ENCODE measurements around the gene CAMKK1. TPM values are rescaled to one million over a fixed set of nuclear protein-coding genes. Genes with fewer than 3 reads are reported as not detected.
A peak's percentile ranks its signal among the peaks of the same experiment; 100 is the strongest.

The CAMKK1 gene
- total RNA-seq, 1 donor from 2014 or later: 3.4 TPM

- FAIRE-seq: no peak
Observed at GRCh38 chr17:3897731-3898130, 4.9 kb upstream of the CAMKK1 start.

GRCh38 chr17:3896968-3897235, 4.0 kb upstream of the CAMKK1 start:
- FAIRE-seq (no peak), DNase-seq (ENCODE audit: low read depth) (no peak)
- TF ChIP-seq, protein P1, sequence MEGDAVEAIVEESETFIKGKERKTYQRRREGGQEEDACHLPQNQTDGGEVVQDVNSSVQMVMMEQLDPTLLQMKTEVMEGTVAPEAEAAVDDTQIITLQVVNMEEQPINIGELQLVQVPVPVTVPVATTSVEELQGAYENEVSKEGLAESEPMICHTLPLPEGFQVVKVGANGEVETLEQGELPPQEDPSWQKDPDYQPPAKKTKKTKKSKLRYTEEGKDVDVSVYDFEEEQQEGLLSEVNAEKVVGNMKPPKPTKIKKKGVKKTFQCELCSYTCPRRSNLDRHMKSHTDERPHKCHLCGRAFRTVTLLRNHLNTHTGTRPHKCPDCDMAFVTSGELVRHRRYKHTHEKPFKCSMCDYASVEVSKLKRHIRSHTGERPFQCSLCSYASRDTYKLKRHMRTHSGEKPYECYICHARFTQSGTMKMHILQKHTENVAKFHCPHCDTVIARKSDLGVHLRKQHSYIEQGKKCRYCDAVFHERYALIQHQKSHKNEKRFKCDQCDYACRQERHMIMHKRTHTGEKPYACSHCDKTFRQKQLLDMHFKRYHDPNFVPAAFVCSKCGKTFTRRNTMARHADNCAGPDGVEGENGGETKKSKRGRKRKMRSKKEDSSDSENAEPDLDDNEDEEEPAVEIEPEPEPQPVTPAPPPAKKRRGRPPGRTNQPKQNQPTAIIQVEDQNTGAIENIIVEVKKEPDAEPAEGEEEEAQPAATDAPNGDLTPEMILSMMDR (IDR thresholded peaks at IDR 0.05; ENCODE audit: insufficient read depth, low read length, severe bottlenecking): no peak
- H3K4me3 ChIP-seq (ENCODE audit: low read depth, low read length): no peak overlapping the region
- no peaks in the 10 kb centered on the region for H3K27me3 ChIP-seq (ENCODE audit: control insufficient read depth, insufficient read depth, low read length)
- H3K36me3 ChIP-seq (ENCODE audit: control insufficient read depth, insufficient read depth, low read length): no peaks in the 10 kb centered on the region

More at GRCh38 chr17:3897731-3898130, 4.9 kb upstream of the CAMKK1 start:
- H3K27me3 ChIP-seq (ENCODE audit: control insufficient read depth, insufficient read depth, low read length): no peaks in the 10 kb centered on the region
- DNase-seq (ENCODE audit: low read depth): no peak
- TF ChIP-seq, protein P1 (IDR thresholded peaks at IDR 0.05; ENCODE audit: insufficient read depth, low read length, severe bottlenecking): no peak
- no peak overlapping the region for H3K4me3 ChIP-seq (ENCODE audit: low read depth, low read length)
- no peaks in the 10 kb centered on the region for H3K36me3 ChIP-seq (ENCODE audit: control insufficient read depth, insufficient read depth, low read length)

DNA sequence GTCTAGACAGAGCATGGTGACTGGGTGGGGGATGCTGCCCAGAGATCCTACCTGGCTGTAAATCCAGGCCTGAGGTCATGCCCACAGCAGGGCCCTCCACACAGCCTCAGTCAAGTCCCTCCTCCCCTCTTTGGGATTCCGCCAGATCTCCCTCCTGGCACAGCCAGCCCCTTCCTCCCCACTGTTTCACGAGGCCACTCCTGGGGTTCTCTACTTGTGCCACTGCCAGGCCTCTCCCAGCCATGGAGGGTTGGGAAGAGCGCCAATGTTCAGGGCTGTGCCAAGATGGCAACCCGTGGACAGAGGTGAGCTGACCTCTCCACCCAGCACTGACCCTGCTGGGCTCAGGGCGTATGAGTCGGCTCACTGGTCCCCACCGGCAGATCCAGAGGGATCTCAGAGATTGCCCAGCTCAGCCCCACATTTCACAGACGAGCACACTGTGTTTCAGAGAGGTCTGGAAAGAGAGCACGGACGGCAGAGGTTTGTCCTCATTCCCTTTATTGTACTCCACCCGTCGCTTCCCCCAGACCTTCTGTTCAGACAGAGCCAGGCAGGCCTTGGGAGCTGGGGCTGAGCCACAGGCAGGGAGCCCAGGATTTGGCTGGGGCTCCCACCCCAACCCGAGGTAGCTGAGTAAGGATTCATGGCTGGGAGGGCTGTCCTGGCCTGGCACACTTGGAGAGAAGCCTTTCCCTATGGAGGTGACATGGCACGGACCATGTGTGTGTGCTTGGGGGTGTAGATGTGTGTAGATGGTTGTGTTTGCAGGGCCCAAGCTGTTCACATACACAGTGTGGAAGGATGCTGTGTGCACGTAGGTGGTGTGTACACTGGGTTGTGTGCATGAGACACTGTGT, 3.5 kb upstream of the CAMKK1 start:
- DNase-seq (ENCODE audit: low read depth) (no peak), FAIRE-seq (peak; percentile 95)
- TF ChIP-seq, protein P1 (IDR thresholded peaks at IDR 0.05; ENCODE audit: insufficient read depth, low read length, severe bottlenecking): no peak

DNA sequence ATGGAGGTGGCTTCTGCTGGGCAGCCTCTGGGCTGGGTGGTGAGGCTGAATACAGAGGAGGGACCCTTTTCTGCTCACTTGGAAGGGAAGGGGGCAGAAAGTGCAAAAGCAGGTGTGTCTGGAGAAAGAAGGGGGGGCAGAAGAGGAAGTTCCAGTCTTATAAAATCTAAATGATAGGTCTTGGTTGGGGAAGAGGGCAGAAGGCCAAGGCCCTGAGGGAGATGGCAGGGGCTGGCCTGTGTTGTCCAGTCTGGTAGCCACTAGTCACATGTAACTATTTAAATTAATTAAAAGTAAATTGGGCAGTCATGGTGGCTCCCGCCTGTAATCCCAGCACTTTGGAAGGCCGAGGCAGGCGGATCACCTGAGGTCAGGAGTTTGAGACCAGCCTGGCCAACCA, 2.5 kb upstream of the CAMKK1 start:
- Histone ChIP-seq H3K36me3 (ENCODE audit: control insufficient read depth, insufficient read depth, low read length) (no peaks in the 10 kb centered on the region), H3K27me3 (ENCODE audit: control insufficient read depth, insufficient read depth, low read length) (no peaks in the 10 kb centered on the region), H3K4me3 (ENCODE audit: low read depth, low read length) (no peak overlapping the region)
- DNase-seq (ENCODE audit: low read depth) (no peak), FAIRE-seq (no peak)
- TF ChIP-seq, protein P1 (IDR thresholded peaks at IDR 0.05; ENCODE audit: insufficient read depth, low read length, severe bottlenecking): no peak

More for the DNA sequence above, 3.5 kb upstream of the CAMKK1 start:
- no peaks in the 10 kb centered on the region for H3K27me3 ChIP-seq (ENCODE audit: control insufficient read depth, insufficient read depth, low read length)
- no peaks in the 10 kb centered on the region for H3K36me3 ChIP-seq (ENCODE audit: control insufficient read depth, insufficient read depth, low read length)
- H3K4me3 ChIP-seq (ENCODE audit: low read depth, low read length): no peak overlapping the region

- H3K27me3 ChIP-seq (ENCODE audit: control insufficient read depth, insufficient read depth, low read length): no peaks in the 10 kb centered on the region
- no peak overlapping the region for H3K4me3 ChIP-seq (ENCODE audit: low read depth, low read length)
- FAIRE-seq: peak; percentile 66
- H3K36me3 ChIP-seq (ENCODE audit: control insufficient read depth, insufficient read depth, low read length): no peaks in the 10 kb centered on the region
- TF ChIP-seq, protein P1 (IDR thresholded peaks at IDR 0.05; ENCODE audit: insufficient read depth, low read length, severe bottlenecking): no peak
- DNase-seq (ENCODE audit: low read depth): peak; percentile 74
Observed at GRCh38 chr17:3894911-3895343, 2.1 kb upstream of the CAMKK1 start.

DNA sequence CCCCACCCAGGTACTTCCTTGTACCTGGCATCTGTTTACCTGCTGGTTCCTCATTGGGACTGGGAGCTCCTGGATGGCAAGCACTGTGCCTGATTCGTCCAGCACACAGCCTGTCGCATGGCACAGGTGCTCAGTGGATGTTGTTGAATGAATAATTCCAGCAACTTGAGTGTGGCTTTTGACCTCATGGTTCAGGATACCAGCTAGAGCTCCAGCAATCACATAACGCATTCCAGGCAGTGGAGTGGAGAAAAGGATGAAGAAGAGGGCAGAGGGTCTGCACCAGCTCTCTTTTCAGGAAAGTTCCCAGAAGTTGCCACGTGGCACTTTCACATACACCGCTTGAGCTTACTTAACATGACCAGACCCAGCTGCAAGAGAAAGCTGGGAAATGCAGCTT, 1.3 kb upstream of the CAMKK1 start:
- FAIRE-seq: peak; percentile 62
- TF ChIP-seq, protein P1 (IDR thresholded peaks at IDR 0.05; ENCODE audit: insufficient read depth, low read length, severe bottlenecking): no peak
- no peak for DNase-seq (ENCODE audit: low read depth)
- no peak overlapping the region for H3K4me3 ChIP-seq (ENCODE audit: low read depth, low read length)
- no peaks in the 10 kb centered on the region for H3K36me3 ChIP-seq (ENCODE audit: control insufficient read depth, insufficient read depth, low read length)
- H3K27me3 ChIP-seq (ENCODE audit: control insufficient read depth, insufficient read depth, low read length): no peaks in the 10 kb centered on the region

Measured in bronchial epithelial cell (primary cell).